Esophagus muscularis mucosa (tissue), 4 donors: ENCODE results near the gene P2RX4. TPM values are rescaled to one million over a fixed set of nuclear protein-coding genes. Genes with fewer than 3 reads are reported as not detected.
"Not testable (repeated sequence)": the region's sequence is repeated elsewhere in the genome, so short reads cannot be mapped to it uniquely, and the experiment has no call there.

Experiments used
- DNase-seq: peaks from one replicate; pipeline ENCODE4 v3.0.0-alpha.2; 2017; ENCODE audit errors: extremely low spot score
- H3K27ac ChIP-seq, 4 donors: fragments of 200-600 bp; sonication (generic); replicated peaks in 1 of 4; 1 replicate in 3 of 4; 2 replicates in 1 of 4; pipeline ENCODE4 v1.5.1; 2016 to 2019; ENCODE audit warnings: mild to moderate bottlenecking in 1 of 4
- H3K27me3 ChIP-seq, 4 donors: fragments of 200-600 bp; sonication (generic); one replicate each; pipeline versions ENCODE4 v1.5.1 to v1.6.0; 2016 to 2019
- H3K36me3 ChIP-seq, 4 donors: fragments of 200-600 bp; sonication (generic); one replicate each; pipeline ENCODE4 v1.5.1; 2016 to 2019
- H3K4me1 ChIP-seq, 4 donors: fragments of 200-600 bp; sonication (generic); one replicate each; pipeline ENCODE4 v1.5.1; 2016 to 2019
- H3K4me3 ChIP-seq, 4 donors: fragments of 200-600 bp; sonication (generic); 1 replicate in 2 of 4; 2 replicates in 2 of 4; pipeline ENCODE4 v1.5.1; 2016 to 2019; ENCODE audit warnings: mild to moderate bottlenecking in 4 of 4, moderate library complexity in 1 of 4
- H3K9me3 ChIP-seq, 4 donors: fragments of 200-600 bp; sonication (generic); 1 replicate in 3 of 4; 2 replicates in 1 of 4; pipeline ENCODE4 v1.5.1; 2016 to 2019
- CTCF ChIP-seq, 3 experiments: fragments of 200-600 bp in 2 of 3; fragments of 450-650 bp in 1 of 3; sonication (generic) in 2 of 3; IDR thresholded peaks; one replicate each; pipeline ENCODE4 v1.5.1; 2017 to 2019; ENCODE audit warnings: antibody characterized with exemption in 3 of 3, mild to moderate bottlenecking in 2 of 3, moderate library complexity in 1 of 3
- EP300 ChIP-seq: sonication (generic); formaldehyde crosslinking; IDR thresholded peaks from one replicate; pipeline ENCODE4 v1.6.1; 2017; ENCODE audit warnings: antibody characterized with exemption
- POLR2A ChIP-seq: fragments of 450-650 bp; IDR thresholded peaks from one replicate; pipeline ENCODE4 v1.6.1; 2017; ENCODE audit warnings: antibody characterized with exemption, moderate library complexity, mild to moderate bottlenecking, low read depth
- POLR2AphosphoS5 ChIP-seq, 2 donors: sonication (generic); formaldehyde crosslinking; IDR thresholded peaks; one replicate each; pipeline ENCODE4 v1.6.1; 2017; ENCODE audit warnings: antibody characterized with exemption in 2 of 2
- WGBS: methylation state at CpG from one replicate; pipeline ENCODE4 v1.1.5; 2018; 5-methylcytosine and 5-hydroxymethylcytosine counted together
- intact Hi-C: fragments of 100-400 bp; cut with DNase I; formaldehyde crosslinking; loops from one replicate; pipeline ENCODE4 v1.15.1; 2023
- total RNA-seq, 4 donors: library from RNA; depleted of rRNA; stranded (reverse); fragments of >200 nt; gene quantifications; one replicate each; pipeline versions ENCODE4 v1.1.0 to v1.2.1, GENCODE V29; 2016

P2RX4 gene
- total RNA-seq, 4 donors from 2014 or later = 26.8 to 41.9 (median 30.8) TPM

GRCh38 chr12:121190523-121191031 is 19.4 kb upstream of the P2RX4 start:
- H3K9me3 ChIP-seq = no peaks in the 10 kb centered on the region
- no peaks in the 10 kb centered on the region for H3K4me1 ChIP-seq
- WGBS = 60% methylated on average over 2 of the region's 2 CpGs
- H3K27me3 ChIP-seq = no peaks in the 10 kb centered on the region
- TF ChIP-seq POLR2AphosphoS5 (IDR thresholded peaks at IDR 0.05) = no peak
- no peak for TF ChIP-seq POLR2A
- no peak for TF ChIP-seq EP300
- TF ChIP-seq CTCF (IDR thresholded peaks at IDR 0.05) = no peak
- H3K4me3 ChIP-seq = no peak overlapping the region
- H3K36me3 ChIP-seq = no peaks in the 10 kb centered on the region
- H3K27ac ChIP-seq = peak overlapping the region in 2 of 4 donors; percentile 40 to 46
- DNase-seq = no peak
- intact Hi-C loops = no loop called here

GRCh38 chr12:121191151-121191550 is 18.8 kb upstream of the P2RX4 start:
- H3K27ac ChIP-seq = peak overlapping the region in 2 of 4 donors; percentile 40 to 46
- TF ChIP-seq POLR2AphosphoS5 (IDR thresholded peaks at IDR 0.05) (no peak), EP300 (no peak), POLR2A (no peak), CTCF (IDR thresholded peaks at IDR 0.05) (no peak)
- WGBS = 67% methylated on average over 3 of the region's 3 CpGs

GRCh38 chr12:121196902-121197301 is 13.0 kb upstream of the P2RX4 start:
- H3K9me3 ChIP-seq = no peaks in the 10 kb centered on the region
- WGBS = 72% methylated on average over 6 of the region's 6 CpGs
- intact Hi-C loops = no loop called here
- H3K27me3 ChIP-seq = no peaks in the 10 kb centered on the region
- no peak overlapping the region for H3K4me3 ChIP-seq
- no peak overlapping the region for H3K27ac ChIP-seq
- no peaks in the 10 kb centered on the region for H3K36me3 ChIP-seq
- DNase-seq = no peak
- TF ChIP-seq CTCF (IDR thresholded peaks at IDR 0.05) (no peak), POLR2AphosphoS5 (IDR thresholded peaks at IDR 0.05) (no peak), EP300 (no peak), POLR2A (no peak)
- H3K4me1 ChIP-seq = no peaks in the 10 kb centered on the region

More at GRCh38 chr12:121191151-121191550, 18.8 kb upstream of the P2RX4 start:
- Histone ChIP-seq H3K36me3 (no peaks in the 10 kb centered on the region), H3K4me3 (no peak overlapping the region), H3K9me3 (no peaks in the 10 kb centered on the region), H3K27me3 (no peaks in the 10 kb centered on the region), H3K4me1 (no peaks in the 10 kb centered on the region)
- DNase-seq = no peak
- intact Hi-C loops = no loop called here

GRCh38 chr12:121198949-121199348 is 11.0 kb upstream of the P2RX4 start:
- Histone ChIP-seq H3K36me3 (no peaks in the 10 kb centered on the region), H3K27me3 (no peaks in the 10 kb centered on the region), H3K9me3 (no peaks in the 10 kb centered on the region), H3K4me1 (no peaks in the 10 kb centered on the region), H3K27ac (no peak overlapping the region), H3K4me3 (no peak overlapping the region)
- WGBS = 95% methylated on average over 7 of the region's 7 CpGs
- no peak for DNase-seq
- TF ChIP-seq POLR2AphosphoS5 (IDR thresholded peaks at IDR 0.05) (no peak), POLR2A (no peak), EP300 (no peak), CTCF (IDR thresholded peaks at IDR 0.05) (no peak)
- intact Hi-C loops = no loop called here

GRCh38 chr12:121201140-121201539 is 8.8 kb upstream of the P2RX4 start:
- intact Hi-C loops, H3K4me1 ChIP-seq, H3K27me3 ChIP-seq, H3K9me3 ChIP-seq, H3K36me3 ChIP-seq, H3K4me3 ChIP-seq, DNase-seq, H3K27ac ChIP-seq: not testable (repeated sequence)
- WGBS = 93% methylated on average over 6 of the region's 6 CpGs
